Mesendoderm (in vitro differentiated cells): ENCODE results near the gene CDH8.

Experiments
- DNase-seq: peaks from one replicate; pipeline ENCODE4 v3.0.0; 2013
- H2AK5ac ChIP-seq: 2 replicates; pipeline ENCODE4 v1.6.1; 2013; ENCODE audit warnings: low read length, inconsistent platforms
- H2BK120ac ChIP-seq: 2 replicates; pipeline ENCODE4 v1.6.1; 2013; ENCODE audit warnings: low read depth, mild to moderate bottlenecking, low read length, moderate library complexity, mixed read lengths
- H2BK15ac ChIP-seq: replicated peaks from 2 replicates; pipeline ENCODE4 v1.6.1; 2013; ENCODE audit warnings: low read depth, mild to moderate bottlenecking, moderate library complexity
- H2BK5ac ChIP-seq: 2 replicates; pipeline ENCODE4 v1.6.1; 2013; ENCODE audit warnings: low read length, inconsistent platforms
- H3K18ac ChIP-seq: 2 replicates; pipeline ENCODE4 v1.6.1; 2013; ENCODE audit warnings: mild to moderate bottlenecking, low read length, mixed read lengths
- H3K23ac ChIP-seq: one replicate; pipeline ENCODE4 v1.6.1; 2013; ENCODE audit warnings: low read length
- H3K27ac ChIP-seq: 2 replicates; pipeline ENCODE4 v1.5.1; 2013; ENCODE audit warnings: low read depth, mild to moderate bottlenecking, inconsistent platforms, low read length, moderate library complexity
- H3K27me3 ChIP-seq: 2 replicates; pipeline ENCODE4 v1.6.1; 2013; ENCODE audit warnings: low read length, control low read depth, mild to moderate bottlenecking, inconsistent platforms; ENCODE audit not compliant: insufficient read depth, poor library complexity
- H3K36me3 ChIP-seq: 2 replicates; pipeline ENCODE4 v1.6.1; 2013; ENCODE audit warnings: low read length, inconsistent platforms; ENCODE audit not compliant: control insufficient read depth, insufficient read depth
- H3K4ac ChIP-seq: one replicate; pipeline ENCODE4 v1.6.1; 2013; ENCODE audit warnings: low read depth, mild to moderate bottlenecking, low read length, moderate library complexity
- H3K4me1 ChIP-seq: 2 replicates; pipeline ENCODE4 v1.6.1; 2013; ENCODE audit warnings: low read depth, low read length, inconsistent platforms; ENCODE audit not compliant: control insufficient read depth
- H3K4me2 ChIP-seq: 2 replicates; pipeline ENCODE4 v1.6.1; 2013; ENCODE audit warnings: low read length
- H3K4me3 ChIP-seq: 2 replicates; pipeline ENCODE4 v1.5.1; 2013; ENCODE audit warnings: mild to moderate bottlenecking, low read length
- H3K56ac ChIP-seq: one replicate; pipeline ENCODE4 v1.6.1; 2013; ENCODE audit warnings: low read length
- H3K79me1 ChIP-seq: 2 replicates; pipeline ENCODE4 v1.6.1; 2013; ENCODE audit warnings: low read length, inconsistent platforms
- H3K79me2 ChIP-seq: 2 replicates; pipeline ENCODE4 v1.6.1; 2013; ENCODE audit warnings: mild to moderate bottlenecking, low read length; ENCODE audit not compliant: control insufficient read depth, insufficient read depth
- H3K9ac ChIP-seq: 2 replicates; pipeline ENCODE4 v1.6.1; 2013; ENCODE audit warnings: low read length, inconsistent platforms
- H4K5ac ChIP-seq: one replicate; pipeline ENCODE4 v1.6.1; 2013; ENCODE audit warnings: low read length
- H4K8ac ChIP-seq: one replicate; pipeline ENCODE4 v1.6.1; 2013; ENCODE audit warnings: low read depth, mild to moderate bottlenecking, control low read depth, low read length, moderate library complexity
- whole genome bisulfite sequencing: extraction: QIAGEN DNeasy Blood & Tissue Kit; methylation state at CpG from one replicate; pipeline ENCODE4 v1.1.7; 2013; ENCODE audit warnings: low lambda C conversion rate, missing lambda C conversion rate; ENCODE audit not compliant: insufficient coverage; ENCODE audit errors: extremely low coverage; 5-methylcytosine and 5-hydroxymethylcytosine counted together

CDH8 gene

GRCh38 chr16:62051942-62052341 lies 15.7 kb upstream of the CDH8 start:
- H3K56ac ChIP-seq = no peak overlapping the region
- H2AK5ac ChIP-seq = no peak overlapping the region
- peaks cover 2% of the 10 kb centered on the region for H3K4me1 ChIP-seq
- DNase-seq = no peak
- H3K4ac ChIP-seq = no peak overlapping the region
- no peaks in the 10 kb centered on the region for H3K36me3 ChIP-seq
- no peak overlapping the region for H3K4me2 ChIP-seq
- no peak overlapping the region for H3K18ac ChIP-seq
- H3K27ac ChIP-seq = no peak overlapping the region
- no peaks in the 10 kb centered on the region for H3K27me3 ChIP-seq
- no peak overlapping the region for H2BK5ac ChIP-seq
- no peak overlapping the region for H3K9ac ChIP-seq
- no peak overlapping the region for H2BK15ac ChIP-seq
- no CpG with 5 or more reads among the region's 4 CpGs for WGBS
- no peak overlapping the region for H2BK120ac ChIP-seq
- no peak overlapping the region for H3K23ac ChIP-seq
- no peak overlapping the region for H4K8ac ChIP-seq
- H4K5ac ChIP-seq = no peak overlapping the region
- no peaks in the 10 kb centered on the region for H3K79me1 ChIP-seq
- no peak overlapping the region for H3K4me3 ChIP-seq
- H3K79me2 ChIP-seq = no peaks in the 10 kb centered on the region

GRCh38 chr16:62050793-62051192 lies 14.6 kb upstream of the CDH8 start:
- no peak overlapping the region for H3K9ac ChIP-seq
- H3K18ac ChIP-seq = no peak overlapping the region
- H2BK5ac ChIP-seq = no peak overlapping the region
- H2BK15ac ChIP-seq = no peak overlapping the region
- no peak overlapping the region for H3K56ac ChIP-seq
- peak; percentile 59 for DNase-seq
- no peaks in the 10 kb centered on the region for H3K36me3 ChIP-seq
- no peaks in the 10 kb centered on the region for H3K79me2 ChIP-seq
- WGBS = no CpG with 5 or more reads among the region's 3 CpGs
- H3K4me1 ChIP-seq = peaks cover 2% of the 10 kb centered on the region
- no peak overlapping the region for H3K27ac ChIP-seq
- no peak overlapping the region for H3K4me2 ChIP-seq
- no peaks in the 10 kb centered on the region for H3K27me3 ChIP-seq
- H3K23ac ChIP-seq = no peak overlapping the region
- H3K79me1 ChIP-seq = no peaks in the 10 kb centered on the region
- H2BK120ac ChIP-seq = no peak overlapping the region
- H3K4ac ChIP-seq = no peak overlapping the region
- no peak overlapping the region for H4K8ac ChIP-seq
- H2AK5ac ChIP-seq = no peak overlapping the region
- no peak overlapping the region for H4K5ac ChIP-seq
- H3K4me3 ChIP-seq = no peak overlapping the region

- H3K36me3 ChIP-seq = no peaks in the 10 kb centered on the region
- H3K18ac ChIP-seq = no peak overlapping the region
- H3K4me2 ChIP-seq = no peak overlapping the region
- H3K79me2 ChIP-seq = no peaks in the 10 kb centered on the region
- WGBS = no CpG with 5 or more reads among the region's 1 CpG
- H3K4me3 ChIP-seq = no peak overlapping the region
- peaks cover 2% of the 10 kb centered on the region for H3K4me1 ChIP-seq
- H3K27me3 ChIP-seq = no peaks in the 10 kb centered on the region
- H3K4ac ChIP-seq = no peak overlapping the region
- H2BK15ac ChIP-seq = no peak overlapping the region
- no peak for DNase-seq
- no peak overlapping the region for H3K27ac ChIP-seq
- no peak overlapping the region for H3K23ac ChIP-seq
- no peak overlapping the region for H4K5ac ChIP-seq
- H3K56ac ChIP-seq = no peak overlapping the region
- H2BK5ac ChIP-seq = no peak overlapping the region
- H4K8ac ChIP-seq = no peak overlapping the region
- H3K9ac ChIP-seq = no peak overlapping the region
- H3K79me1 ChIP-seq = no peaks in the 10 kb centered on the region
- no peak overlapping the region for H2BK120ac ChIP-seq
- no peak overlapping the region for H2AK5ac ChIP-seq
Observed at GRCh38 chr16:62046801-62047200, 10.6 kb upstream of the CDH8 start.

- Histone ChIP-seq H3K79me2 (no peaks in the 10 kb centered on the region), H4K8ac (no peak overlapping the region), H3K36me3 (no peaks in the 10 kb centered on the region), H2BK120ac (no peak overlapping the region), H3K56ac (no peak overlapping the region), H3K4me3 (no peak overlapping the region), H3K4me1 (no peaks in the 10 kb centered on the region), H4K5ac (no peak overlapping the region), H3K27ac (no peak overlapping the region), H2BK5ac (no peak overlapping the region), H3K4ac (no peak overlapping the region), H3K23ac (no peak overlapping the region), H2AK5ac (no peak overlapping the region), H3K4me2 (no peak overlapping the region), H2BK15ac (no peak overlapping the region), H3K79me1 (no peaks in the 10 kb centered on the region), H3K27me3 (peaks cover 4% of the 10 kb centered on the region), H3K18ac (no peak overlapping the region), H3K9ac (no peak overlapping the region)
- peak; percentile 73 for DNase-seq
- no CpG with 5 or more reads among the region's 4 CpGs for WGBS
Observed at GRCh38 chr16:62041401-62041800, 5.2 kb upstream of the CDH8 start.

- Histone ChIP-seq H3K79me2 (no peaks in the 10 kb centered on the region), H4K8ac (no peak overlapping the region), H2AK5ac (no peak overlapping the region), H3K36me3 (no peaks in the 10 kb centered on the region), H3K27ac (no peak overlapping the region), H3K4ac (no peak overlapping the region), H3K18ac (no peak overlapping the region), H2BK15ac (no peak overlapping the region), H2BK5ac (no peak overlapping the region), H3K79me1 (no peaks in the 10 kb centered on the region), H3K4me3 (no peak overlapping the region), H3K27me3 (peaks cover 7% of the 10 kb centered on the region), H3K56ac (no peak overlapping the region), H2BK120ac (no peak overlapping the region), H3K4me1 (no peaks in the 10 kb centered on the region), H3K23ac (no peak overlapping the region), H3K9ac (no peak overlapping the region), H4K5ac (no peak overlapping the region), H3K4me2 (no peak overlapping the region)
- DNase-seq = peak; percentile 12
- no CpG with 5 or more reads among the region's 3 CpGs for WGBS
Observed at GRCh38 chr16:62038646-62039045, 2.4 kb upstream of the CDH8 start.

- no peaks in the 10 kb centered on the region for H3K36me3 ChIP-seq
- no peak overlapping the region for H2BK120ac ChIP-seq
- no peak overlapping the region for H4K8ac ChIP-seq
- H2BK5ac ChIP-seq = no peak overlapping the region
- no peak overlapping the region for H3K18ac ChIP-seq
- H3K23ac ChIP-seq = no peak overlapping the region
- H3K4me2 ChIP-seq = no peak overlapping the region
- no peak overlapping the region for H2AK5ac ChIP-seq
- H3K4ac ChIP-seq = no peak overlapping the region
- no CpG with 5 or more reads among the region's 1 CpG for whole genome bisulfite sequencing
- no peak overlapping the region for H3K56ac ChIP-seq
- H3K79me1 ChIP-seq = no peaks in the 10 kb centered on the region
- H3K79me2 ChIP-seq = no peaks in the 10 kb centered on the region
- no peak for DNase-seq
- no peak overlapping the region for H3K9ac ChIP-seq
- H4K5ac ChIP-seq = no peak overlapping the region
- peaks cover 7% of the 10 kb centered on the region for H3K27me3 ChIP-seq
- H3K27ac ChIP-seq = no peak overlapping the region
- H3K4me3 ChIP-seq = no peak overlapping the region
- no peak overlapping the region for H2BK15ac ChIP-seq
- no peaks in the 10 kb centered on the region for H3K4me1 ChIP-seq
Observed at GRCh38 chr16:62038225-62038624, 2.0 kb upstream of the CDH8 start.
